ENCODE data around the gene TBX15. TPM values are rescaled to one million over a fixed set of nuclear protein-coding genes. Genes with fewer than 3 reads are reported as not detected.

TBX15 gene
- total and polyA plus RNA-seq, 8 donors = 0.05 to 0.14 (median 0.09) TPM; not detected in 3

DNA sequence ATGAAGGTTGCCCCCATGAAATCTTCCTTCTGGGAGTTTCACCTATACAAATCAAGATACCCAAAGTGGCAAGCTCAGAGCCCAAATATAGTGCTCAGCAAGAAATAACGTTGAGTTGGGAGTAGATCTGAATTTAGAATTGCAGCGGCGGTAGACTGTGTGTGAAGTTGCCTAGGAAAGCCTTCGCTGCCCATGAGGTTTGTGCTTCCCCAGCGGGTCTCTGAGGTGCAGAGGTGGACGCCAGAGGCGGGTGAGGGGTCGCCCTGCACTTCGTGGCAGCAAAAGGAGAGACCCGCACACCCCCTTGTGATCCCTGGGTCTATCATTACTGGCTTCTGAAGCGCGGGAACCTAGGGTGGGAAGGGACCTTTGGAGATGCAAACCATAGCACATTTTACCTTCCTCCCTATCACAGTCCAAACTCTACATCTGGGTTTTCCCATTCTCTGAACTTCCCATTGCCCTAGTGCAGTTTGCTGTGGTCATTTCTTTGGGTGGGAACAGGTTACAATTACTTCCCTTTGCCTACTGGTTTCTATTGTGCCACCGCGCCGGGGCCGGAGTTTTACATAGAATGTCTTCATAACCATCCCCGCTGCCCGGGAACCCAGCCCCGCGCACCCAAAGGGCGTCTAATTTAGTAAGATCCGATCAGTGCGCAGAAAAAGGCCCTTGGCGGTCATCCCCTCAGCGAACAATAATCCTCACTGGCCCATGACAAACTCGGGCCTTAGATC, 5.2 kb downstream of the TBX15 start:
- H3K9me3 ChIP-seq = no peaks in the 10 kb centered on the region
- no peak overlapping the region for H3K27ac ChIP-seq
- ATAC-seq (no peak), DNase-seq (no peak), FAIRE-seq (no peak)
- intact Hi-C loops (cut with DNase I) = no loop called here
- WGBS, 2 donors = 22 to 25% methylated on average over 26 of the region's 26 CpGs
- H3K4me1 ChIP-seq = no peaks in the 10 kb centered on the region
- TF ChIP-seq CTCF (IDR thresholded peaks at IDR 0.05) = no peak
- H3K36me3 ChIP-seq = no peaks in the 10 kb centered on the region
- no peak overlapping the region for H3K4me3 ChIP-seq
- peaks cover 0 to 86% (median 20%) of the 10 kb centered on the region in 4 donors for H3K27me3 ChIP-seq

- ATAC-seq = no peak
- no peak for FAIRE-seq
- TF ChIP-seq CTCF (IDR thresholded peaks at IDR 0.05) = no peak
- Histone ChIP-seq H3K36me3 (no peaks in the 10 kb centered on the region), H3K27ac (no peak overlapping the region), H3K4me3 (no peak overlapping the region), H3K9me3 (no peaks in the 10 kb centered on the region), H3K4me1 (no peaks in the 10 kb centered on the region), H3K27me3 (peaks cover 0 to 79% (median 20%) of the 10 kb centered on the region in 4 donors)
- intact Hi-C loops (cut with DNase I) = no loop called here
- WGBS, 2 donors = 59 to 61% methylated on average over 6 of the region's 6 CpGs
- no peak for DNase-seq
Measured at GRCh38 chr1:118982266-118982665, 5.9 kb downstream of the TBX15 start.

DNA sequence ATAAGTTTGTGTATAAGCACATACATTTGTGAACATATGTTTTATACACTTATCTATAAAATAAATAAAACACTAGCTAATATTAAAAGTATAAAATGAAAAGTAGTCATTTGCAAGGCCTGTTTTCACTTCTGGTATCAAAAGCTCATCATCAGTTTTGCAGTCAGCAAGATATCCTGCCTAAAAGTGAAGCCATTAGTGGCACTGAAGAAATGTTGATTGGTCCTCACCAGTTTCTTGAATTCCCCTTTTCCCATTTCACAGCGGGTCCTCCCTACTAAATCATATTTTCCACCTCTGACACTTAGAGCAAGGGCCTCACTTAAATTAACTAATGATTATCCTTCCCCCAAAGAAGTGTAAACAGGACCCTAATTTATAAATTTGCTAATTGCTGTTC, 6.7 kb downstream of the TBX15 start:
- Histone ChIP-seq H3K4me3 (no peak overlapping the region), H3K36me3 (no peaks in the 10 kb centered on the region), H3K27me3 (peaks cover 0 to 74% (median 18%) of the 10 kb centered on the region in 4 donors), H3K9me3 (no peaks in the 10 kb centered on the region), H3K4me1 (no peaks in the 10 kb centered on the region), H3K27ac (no peak overlapping the region)
- WGBS, 2 donors = 55 to 62% methylated on average over 1 of the region's 1 CpG
- no peak for DNase-seq
- intact Hi-C loops (cut with DNase I) = no loop called here
- no peak for TF ChIP-seq CTCF (IDR thresholded peaks at IDR 0.05)
- no peak for FAIRE-seq
- no peak for ATAC-seq

- FAIRE-seq (no peak), DNase-seq (no peak), ATAC-seq (peak in 1 of 4 donors; percentile 45)
- no peaks in the 10 kb centered on the region for H3K36me3 ChIP-seq
- peak overlapping the region in 1 of 4 donors; percentile 0 for H3K4me3 ChIP-seq
- no peaks in the 10 kb centered on the region for H3K4me1 ChIP-seq
- intact Hi-C loops (cut with DNase I) = no loop called here
- no peak overlapping the region for H3K27ac ChIP-seq
- no peaks in the 10 kb centered on the region for H3K9me3 ChIP-seq
- 10 to 13% methylated on average over 59 of the region's 59 CpGs for WGBS, 2 donors
- peaks cover 0 to 60% (median 7%) of the 10 kb centered on the region in 4 donors for H3K27me3 ChIP-seq
- TF ChIP-seq CTCF (IDR thresholded peaks at IDR 0.05) = no peak
Measured at GRCh38 chr1:118979754-118980575, 8.2 kb downstream of the TBX15 start.

Measured in pancreas (tissue), 10 donors.